Panc1 (cell line): ENCODE results near the gene RFTN1. TPM values are rescaled to one million over a fixed set of nuclear protein-coding genes. Genes with fewer than 3 reads are reported as not detected.

Source experiments
- ATAC-seq: fragments of 200-7000 bp; cut with Tn5 transposase; 2 replicates; pipeline ENCODE4 v1.9.1; 2020; ENCODE audit warnings: mild to moderate bottlenecking, moderate library complexity
- BruUV-seq: library from RNA; stranded (reverse); fragments of 400-500 nt; replicated peaks from 2 replicates; lab custom pipeline; 2021; lab: Mats Ljungman, UMichigan
- CTCF ChIA-PET: fragments of 300-600 bp; sonication (Branson Sonifier 250); formaldehyde crosslinking; loops from one replicate; lab custom pipeline; 2022; ENCODE audit warnings: antibody characterized with exemption; lab: Charles Lee
- POLR2A ChIA-PET: fragments of 300-600 bp; sonication (Branson Sonifier 250); formaldehyde crosslinking; loops from one replicate; lab custom pipeline; 2022; ENCODE audit warnings: antibody characterized with exemption; lab: Charles Lee
- DNase-seq: peaks from one replicate; pipeline ENCODE4 v3.0.0-alpha.2; 2010; ENCODE audit warnings: low read depth, low spot score
- H3K27ac ChIP-seq: 2 replicates; pipeline ENCODE4 v1.5.1; 2011; ENCODE audit warnings: mild to moderate bottlenecking, low read length, inconsistent platforms
- H3K27me3 ChIP-seq: fragments of 200-500 bp; sonication (Bioruptor generic); 2 replicates; pipeline ENCODE4 v1.6.0; 2014; ENCODE audit warnings: low read length, inconsistent platforms; ENCODE audit not compliant: control insufficient read depth, insufficient read depth
- H3K36me3 ChIP-seq: fragments of 200-500 bp; sonication (Bioruptor generic); 2 replicates; pipeline ENCODE4 v1.5.1; 2014; ENCODE audit warnings: inconsistent platforms, mild to moderate bottlenecking, low read length, moderate library complexity; ENCODE audit not compliant: control insufficient read depth, insufficient read depth
- H3K4me1 ChIP-seq: 2 replicates; pipeline ENCODE4 v1.5.1; 2011; ENCODE audit warnings: inconsistent platforms, mild to moderate bottlenecking, low read length, moderate library complexity; ENCODE audit not compliant: control insufficient read depth, insufficient read depth
- H3K4me3 ChIP-seq, 2 experiments: 2 replicates each; pipeline ENCODE4 v1.5.1; 2011 to 2012; ENCODE audit warnings: low read depth in 2 of 2, low read length in 2 of 2, mild to moderate bottlenecking in 2 of 2, inconsistent platforms in 1 of 2, moderate library complexity in 1 of 2
- H3K9me3 ChIP-seq: fragments of 200-500 bp; sonication (Bioruptor generic); 2 replicates; pipeline ENCODE4 v1.5.1; 2014; ENCODE audit warnings: low read depth, mild to moderate bottlenecking, inconsistent platforms, low read length, moderate library complexity; ENCODE audit not compliant: control insufficient read depth, insufficient read depth
- POLR2AphosphoS5 ChIP-seq: IDR thresholded peaks from 2 replicates; pipeline ENCODE4 v1.6.1; 2012; ENCODE audit warnings: mild to moderate bottlenecking, low read depth, low read length, moderate library complexity
- SIN3A ChIP-seq: IDR thresholded peaks from 2 replicates; pipeline ENCODE4 v1.6.1; 2012; ENCODE audit warnings: low read depth, mild to moderate bottlenecking, low read length, moderate library complexity, borderline replicate concordance; ENCODE audit not compliant: insufficient read depth
- TCF7L2 ChIP-seq: IDR thresholded peaks from 2 replicates; pipeline ENCODE4 v1.6.1; 2011; ENCODE audit warnings: mild to moderate bottlenecking, low read depth, low read length, inconsistent platforms
- in situ Hi-C: cut with HindIII; loops from 2 replicates; pipeline ENCODE4 v1.10.0; 2016; ENCODE audit warnings: low sequenced_read_pairs, low pct_unique_long_range_greater_than_20kb
- intact Hi-C: fragments of 100-400 bp; cut with micrococcal nuclease; formaldehyde crosslinking; loops from one replicate; pipeline ENCODE4 v1.10.0; 2022; ENCODE audit not compliant: unreplicated experiment
- total RNA-seq: library from RNA; stranded (reverse); gene quantifications from one replicate; pipeline ENCODE4 v1.2.1, GENCODE V29; 2021; ENCODE audit not compliant: unreplicated experiment
- TF ChIP-seq, protein P1 (sequence below), 2 experiments: IDR thresholded peaks; 2 replicates each; pipeline ENCODE4 v1.6.1; 2011 to 2012; ENCODE audit warnings: low read depth in 2 of 2, control low read depth in 1 of 2, low read length in 1 of 2, mild to moderate bottlenecking in 1 of 2, moderate library complexity in 1 of 2; ENCODE audit not compliant: insufficient read depth in 1 of 2
- TF ChIP-seq, protein P2 (sequence below): fragments of 450-650 bp; IDR thresholded peaks from 2 replicates; pipeline ENCODE4 v1.5.1; 2017; ENCODE audit warnings: mild to moderate bottlenecking

RFTN1 gene
- total RNA-seq, 1 experiment from 2014 or later: 0.90 TPM

DNA sequence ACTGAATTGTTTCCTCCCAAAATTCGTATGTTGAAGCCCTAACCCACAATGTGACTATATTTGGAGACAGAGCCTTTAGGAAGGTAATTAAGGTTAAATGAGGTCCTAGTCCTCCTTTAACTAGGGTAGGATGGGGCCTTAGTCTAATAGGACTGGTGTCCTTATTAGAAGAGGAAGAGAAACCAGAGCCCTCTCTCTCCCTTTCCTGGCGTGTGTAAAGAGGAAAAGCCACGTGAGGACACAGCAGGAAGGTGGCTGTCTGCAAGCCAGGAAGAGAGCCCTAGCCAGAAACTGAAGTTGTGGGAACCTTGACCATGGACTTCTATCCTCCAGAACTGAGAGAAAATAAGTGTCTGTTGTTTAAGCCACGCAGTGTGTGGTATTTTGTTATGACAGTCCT lies 154.2 kb downstream of the RFTN1 start:
- TF ChIP-seq, protein P1, sequence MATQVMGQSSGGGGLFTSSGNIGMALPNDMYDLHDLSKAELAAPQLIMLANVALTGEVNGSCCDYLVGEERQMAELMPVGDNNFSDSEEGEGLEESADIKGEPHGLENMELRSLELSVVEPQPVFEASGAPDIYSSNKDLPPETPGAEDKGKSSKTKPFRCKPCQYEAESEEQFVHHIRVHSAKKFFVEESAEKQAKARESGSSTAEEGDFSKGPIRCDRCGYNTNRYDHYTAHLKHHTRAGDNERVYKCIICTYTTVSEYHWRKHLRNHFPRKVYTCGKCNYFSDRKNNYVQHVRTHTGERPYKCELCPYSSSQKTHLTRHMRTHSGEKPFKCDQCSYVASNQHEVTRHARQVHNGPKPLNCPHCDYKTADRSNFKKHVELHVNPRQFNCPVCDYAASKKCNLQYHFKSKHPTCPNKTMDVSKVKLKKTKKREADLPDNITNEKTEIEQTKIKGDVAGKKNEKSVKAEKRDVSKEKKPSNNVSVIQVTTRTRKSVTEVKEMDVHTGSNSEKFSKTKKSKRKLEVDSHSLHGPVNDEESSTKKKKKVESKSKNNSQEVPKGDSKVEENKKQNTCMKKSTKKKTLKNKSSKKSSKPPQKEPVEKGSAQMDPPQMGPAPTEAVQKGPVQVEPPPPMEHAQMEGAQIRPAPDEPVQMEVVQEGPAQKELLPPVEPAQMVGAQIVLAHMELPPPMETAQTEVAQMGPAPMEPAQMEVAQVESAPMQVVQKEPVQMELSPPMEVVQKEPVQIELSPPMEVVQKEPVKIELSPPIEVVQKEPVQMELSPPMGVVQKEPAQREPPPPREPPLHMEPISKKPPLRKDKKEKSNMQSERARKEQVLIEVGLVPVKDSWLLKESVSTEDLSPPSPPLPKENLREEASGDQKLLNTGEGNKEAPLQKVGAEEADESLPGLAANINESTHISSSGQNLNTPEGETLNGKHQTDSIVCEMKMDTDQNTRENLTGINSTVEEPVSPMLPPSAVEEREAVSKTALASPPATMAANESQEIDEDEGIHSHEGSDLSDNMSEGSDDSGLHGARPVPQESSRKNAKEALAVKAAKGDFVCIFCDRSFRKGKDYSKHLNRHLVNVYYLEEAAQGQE (IDR thresholded peaks at IDR 0.05; ENCODE audit: insufficient read depth in 1 of 2, low read depth in 2 of 2, low read length in 1 of 2): no peak
- no peak for TF ChIP-seq POLR2AphosphoS5
- TF ChIP-seq, protein P2, sequence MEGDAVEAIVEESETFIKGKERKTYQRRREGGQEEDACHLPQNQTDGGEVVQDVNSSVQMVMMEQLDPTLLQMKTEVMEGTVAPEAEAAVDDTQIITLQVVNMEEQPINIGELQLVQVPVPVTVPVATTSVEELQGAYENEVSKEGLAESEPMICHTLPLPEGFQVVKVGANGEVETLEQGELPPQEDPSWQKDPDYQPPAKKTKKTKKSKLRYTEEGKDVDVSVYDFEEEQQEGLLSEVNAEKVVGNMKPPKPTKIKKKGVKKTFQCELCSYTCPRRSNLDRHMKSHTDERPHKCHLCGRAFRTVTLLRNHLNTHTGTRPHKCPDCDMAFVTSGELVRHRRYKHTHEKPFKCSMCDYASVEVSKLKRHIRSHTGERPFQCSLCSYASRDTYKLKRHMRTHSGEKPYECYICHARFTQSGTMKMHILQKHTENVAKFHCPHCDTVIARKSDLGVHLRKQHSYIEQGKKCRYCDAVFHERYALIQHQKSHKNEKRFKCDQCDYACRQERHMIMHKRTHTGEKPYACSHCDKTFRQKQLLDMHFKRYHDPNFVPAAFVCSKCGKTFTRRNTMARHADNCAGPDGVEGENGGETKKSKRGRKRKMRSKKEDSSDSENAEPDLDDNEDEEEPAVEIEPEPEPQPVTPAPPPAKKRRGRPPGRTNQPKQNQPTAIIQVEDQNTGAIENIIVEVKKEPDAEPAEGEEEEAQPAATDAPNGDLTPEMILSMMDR: no peak
- no peak for TF ChIP-seq SIN3A
- TF ChIP-seq TCF7L2: no peak
- ChIA-PET CTCF (no interaction called here), POLR2A (no interaction called here)
- Histone ChIP-seq H3K27ac (no peak overlapping the region), H3K27me3 (no peaks in the 10 kb centered on the region), H3K4me3 (no peak overlapping the region), H3K4me1 (no peaks in the 10 kb centered on the region), H3K9me3 (no peaks in the 10 kb centered on the region), H3K36me3 (no peaks in the 10 kb centered on the region)
- intact Hi-C loops: no loop called here
- BruUV-seq: no TSS peak
- in situ Hi-C loops: no loop called here
- no peak for ATAC-seq
- DNase-seq: no peak

DNA sequence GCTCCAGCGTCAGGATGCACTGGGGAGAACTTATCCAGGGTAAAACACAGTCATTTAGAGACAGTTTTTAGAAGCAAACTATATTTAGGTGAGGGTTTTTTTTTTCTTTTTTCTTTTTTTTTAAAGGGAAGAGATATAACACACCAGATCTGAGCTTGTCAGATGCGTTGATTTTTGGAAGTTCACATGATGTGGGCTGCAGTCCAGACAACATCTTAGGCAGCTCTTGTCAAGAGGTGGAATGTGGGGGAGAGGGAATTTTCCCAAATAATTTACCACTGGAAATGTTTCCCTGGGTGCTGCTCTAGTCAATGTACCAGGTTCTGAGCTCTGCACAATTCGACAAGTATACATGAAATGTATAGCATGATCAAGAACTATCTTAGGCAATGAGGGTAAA lies 155.2 kb downstream of the RFTN1 start:
- TF ChIP-seq SIN3A (no peak), TCF7L2 (no peak), POLR2AphosphoS5 (no peak)
- TF ChIP-seq, protein P2: no peak
- TF ChIP-seq, protein P1 (IDR thresholded peaks at IDR 0.05; ENCODE audit: insufficient read depth in 1 of 2, low read depth in 2 of 2, low read length in 1 of 2): no peak
- Histone ChIP-seq H3K4me1 (no peaks in the 10 kb centered on the region), H3K4me3 (no peak overlapping the region), H3K27ac (no peak overlapping the region), H3K36me3 (no peaks in the 10 kb centered on the region), H3K27me3 (no peaks in the 10 kb centered on the region), H3K9me3 (no peaks in the 10 kb centered on the region)
- no peak for ATAC-seq
- BruUV-seq: no TSS peak
- POLR2A ChIA-PET: no interaction called here
- no peak for DNase-seq
- intact Hi-C loops: no loop called here
- in situ Hi-C loops: no loop called here
- CTCF ChIA-PET: no interaction called here
